Gastroesophageal sphincter (tissue), 4 donors: Measurements from ENCODE around the gene IPO4. TPM values are rescaled to one million over a fixed set of nuclear protein-coding genes. Genes with fewer than 3 reads are reported as not detected.

Experiments
- ATAC-seq: fragments of 150-250 bp; one replicate; pipeline ENCODE4 v1.9.1; 2016; ENCODE audit warnings: mild to moderate bottlenecking, moderate library complexity
- H3K27ac ChIP-seq, 4 donors: fragments of 200-600 bp; sonication (generic) in 3 of 4; 1 replicate in 3 of 4; 2 replicates in 1 of 4; pipeline ENCODE4 v1.5.1; 2016 to 2019
- H3K27me3 ChIP-seq: fragments of 200-600 bp; sonication (generic); one replicate; pipeline ENCODE4 v1.5.1; 2019
- H3K36me3 ChIP-seq, 2 donors: fragments of 200-600 bp; sonication (generic); one replicate each; pipeline ENCODE4 v1.5.1; 2019; ENCODE audit warnings: control low read depth in 1 of 2
- H3K4me1 ChIP-seq, 3 donors: fragments of 200-600 bp; sonication (generic); 1 replicate in 2 of 3; 2 replicates in 1 of 3; pipeline ENCODE4 v1.5.1; 2016 to 2019; ENCODE audit warnings: control low read depth in 2 of 3
- H3K4me3 ChIP-seq, 2 donors: fragments of 200-600 bp; sonication (generic); one replicate each; pipeline ENCODE4 v1.5.1; 2019; ENCODE audit warnings: mild to moderate bottlenecking in 1 of 2, moderate library complexity in 1 of 2
- H3K9me3 ChIP-seq, 3 donors: fragments of 200-600 bp; sonication (generic); one replicate each; pipeline ENCODE4 v1.5.1; 2017 to 2019; ENCODE audit warnings: control low read depth in 2 of 3
- CTCF ChIP-seq, 4 experiments: fragments of 200-600 bp in 2 of 4; fragments of 450-650 bp in 2 of 4; sonication (generic) in 1 of 4; IDR thresholded peaks; one replicate each; pipeline ENCODE4 v1.5.1; 2017 to 2019; ENCODE audit warnings: antibody characterized with exemption in 4 of 4, mild to moderate bottlenecking in 2 of 4, moderate library complexity in 2 of 4
- EP300 ChIP-seq: sonication (generic); formaldehyde crosslinking; IDR thresholded peaks from one replicate; pipeline ENCODE4 v1.6.1; 2017; ENCODE audit warnings: antibody characterized with exemption, mild to moderate bottlenecking
- POLR2A ChIP-seq, 2 donors: fragments of 450-650 bp; IDR thresholded peaks; one replicate each; pipeline ENCODE4 v1.6.1; 2017; ENCODE audit warnings: antibody characterized with exemption in 2 of 2, mild to moderate bottlenecking in 2 of 2, moderate library complexity in 1 of 2
- POLR2AphosphoS5 ChIP-seq: sonication (generic); formaldehyde crosslinking; IDR thresholded peaks from one replicate; pipeline ENCODE4 v1.6.1; 2017; ENCODE audit warnings: antibody characterized with exemption
- WGBS, 2 donors: methylation state at CpG; one replicate each; pipeline ENCODE4 v1.1.5; 2018; ENCODE audit warnings: low coverage in 1 of 2; 5-methylcytosine and 5-hydroxymethylcytosine counted together
- total RNA-seq, 4 donors: library from RNA; depleted of rRNA; stranded (reverse); fragments of >200 nt; gene quantifications; one replicate each; pipeline ENCODE4 v1.1.0, GENCODE V29; 2016

IPO4 gene
- total RNA-seq, 4 donors from 2014 or later: 16.8 to 31.6 (median 27.0) TPM

- Histone ChIP-seq H3K4me1 (peaks cover 0 to 62% (median 25%) of the 10 kb centered on the region in 3 donors), H3K27ac (peak overlapping the region; percentile 81 to 95 (median 93)), H3K36me3 (peaks cover 0 to 28% of the 10 kb centered on the region in 2 donors), H3K9me3 (no peaks in the 10 kb centered on the region), H3K27me3 (no peaks in the 10 kb centered on the region), H3K4me3 (peak overlapping the region; percentile 93 to 98)
- ATAC-seq: no peak
- WGBS, 2 donors: 28 to 42% methylated on average over 2 to 5 of the region's 13 CpGs
- TF ChIP-seq EP300 (no peak), POLR2AphosphoS5 (no peak), POLR2A (IDR thresholded peaks at IDR 0.05) (no peak), CTCF (IDR thresholded peaks at IDR 0.05) (no peak)
Observed at GRCh38 chr14:24136684-24137528, 51.7 kb downstream of the IPO4 start.

- WGBS, 2 donors: 1% methylated on average over 19 of the region's 75 CpGs; no CpG with 5 or more reads in 1 of the 2 donors
- peak within 1 kb of the TSS; percentile 81 to 95 (median 93) for H3K27ac ChIP-seq
- TF ChIP-seq EP300: no peak
- peak in 2 of 4 experiments; percentile 8 to 46 for TF ChIP-seq CTCF (IDR thresholded peaks at IDR 0.05)
- TF ChIP-seq POLR2AphosphoS5: peak; percentile 56
- peak; percentile 24 to 55 for TF ChIP-seq POLR2A (IDR thresholded peaks at IDR 0.05)
- H3K36me3 ChIP-seq: peaks cover 0 to 28% of the 10 kb centered on the region in 2 donors
- H3K4me3 ChIP-seq: peak within 1 kb of the TSS; percentile 93 to 98
- peak; percentile 98 for ATAC-seq
- no peaks in the 10 kb centered on the region for H3K9me3 ChIP-seq
- H3K4me1 ChIP-seq: peaks cover 0 to 69% (median 25%) of the 10 kb centered on the region in 3 donors
- no peaks in the 10 kb centered on the region for H3K27me3 ChIP-seq
Observed at GRCh38 chr14:24135834-24136683, 52.6 kb downstream of the IPO4 start, which contains the start of gene PSME1. Gene PSME1, plus strand, starts transcription at chr14:24136194. Its CDS starts 69 bp downstream, at chr14:24136263.

GRCh38 chr14:24135584-24135833 is 53.1 kb downstream of the IPO4 start:
- Histone ChIP-seq H3K36me3 (peaks cover 0 to 28% of the 10 kb centered on the region in 2 donors), H3K4me3 (peak overlapping the region; percentile 93 to 98), H3K9me3 (no peaks in the 10 kb centered on the region), H3K27ac (peak overlapping the region; percentile 60 to 95 (median 93)), H3K27me3 (no peaks in the 10 kb centered on the region), H3K4me1 (peaks cover 0 to 68% (median 28%) of the 10 kb centered on the region in 3 donors)
- ATAC-seq: no peak
- TF ChIP-seq CTCF (IDR thresholded peaks at IDR 0.05) (no peak), POLR2AphosphoS5 (no peak), EP300 (no peak), POLR2A (IDR thresholded peaks at IDR 0.05) (no peak)
- WGBS, 2 donors: 0 to 5% methylated on average over 7 to 9 of the region's 9 CpGs

GRCh38 chr14:24133735-24134134 is 54.9 kb downstream of the IPO4 start:
- 88 to 92% methylated on average over 1 of the region's 1 CpG for WGBS, 2 donors
- no peak for ATAC-seq

More at GRCh38 chr14:24133735-24134134, 54.9 kb downstream of the IPO4 start:
- H3K27ac ChIP-seq: no peak overlapping the region
- no peak for TF ChIP-seq EP300
- no peak for TF ChIP-seq CTCF (IDR thresholded peaks at IDR 0.05)
- no peak for TF ChIP-seq POLR2AphosphoS5
- TF ChIP-seq POLR2A (IDR thresholded peaks at IDR 0.05): no peak
- H3K4me1 ChIP-seq: peaks cover 0 to 50% (median 14%) of the 10 kb centered on the region in 3 donors
- H3K4me3 ChIP-seq: no peak overlapping the region
- no peaks in the 10 kb centered on the region for H3K27me3 ChIP-seq
- peaks cover 0 to 18% of the 10 kb centered on the region in 2 donors for H3K36me3 ChIP-seq
- no peaks in the 10 kb centered on the region for H3K9me3 ChIP-seq
